ENCODE measurements around the gene GARS1.

Gene GARS1

GRCh38 chr7:30681815-30682211 lies 87.1 kb downstream of the GARS1 start:
- DNase-seq (ENCODE audit: low read depth in 2 of 2) = no peak

DNA sequence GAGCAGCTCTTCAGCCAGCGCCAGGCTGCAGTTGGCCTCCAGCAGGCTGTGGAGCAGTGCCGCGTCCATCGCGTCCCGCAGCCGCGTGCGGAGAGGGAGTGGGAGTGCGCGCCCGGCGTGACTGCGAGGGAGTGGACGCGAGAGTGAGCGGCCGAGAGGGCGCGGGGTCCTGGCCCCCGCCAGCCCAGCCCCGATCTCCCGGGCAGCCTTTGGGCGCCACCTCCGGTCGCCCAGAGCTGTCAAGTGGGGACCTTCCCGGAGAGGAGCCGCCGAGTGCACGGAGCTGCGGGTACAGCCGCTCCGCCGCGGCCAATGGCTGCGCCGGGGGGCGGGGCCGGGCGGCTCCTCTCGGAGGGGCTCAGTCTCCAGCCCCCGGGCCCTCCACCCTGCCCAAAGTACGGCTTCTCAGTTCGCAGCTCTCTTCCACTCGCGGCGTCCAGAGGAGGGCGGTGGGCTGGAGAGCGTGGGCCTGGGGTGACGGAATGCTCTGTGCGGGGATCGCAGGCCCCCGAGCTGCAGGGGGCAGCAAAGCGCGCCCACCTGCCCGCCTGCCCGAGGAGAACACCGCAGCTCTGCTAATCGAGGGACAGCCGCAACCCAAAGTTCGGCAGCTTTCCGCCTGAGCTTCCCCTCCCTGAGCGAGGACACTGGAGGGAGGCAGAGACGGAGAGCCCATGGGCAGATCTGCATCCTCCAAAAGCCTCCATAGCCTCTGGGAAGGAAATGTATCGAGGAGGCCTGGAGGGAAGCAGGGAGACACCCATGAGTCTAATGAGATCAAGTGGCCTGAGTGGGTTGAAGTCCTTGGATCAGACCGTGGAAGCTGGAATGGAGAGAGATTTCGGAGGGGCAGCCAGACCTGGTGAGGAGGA lies 87.8 kb downstream of the GARS1 start, which contains the start of gene CRHR2:
TSS of gene CRHR2 (minus strand) at position 245 of the 872 bp plus-strand sequence. CDS start at position 69, 176 bp downstream.
- DNase-seq (ENCODE audit: low read depth in 2 of 2) = no peak

GRCh38 chr7:30683306-30683705 lies 88.6 kb downstream of the GARS1 start:
- no peak for DNase-seq (ENCODE audit: low read depth in 2 of 2)

Data from stimulated activated CD8-positive, alpha-beta memory T cell treated with anti-CD3 and anti-CD28 coated beads, Interleukin-7, amount 100 ng/mL, for 1 hour (primary cell).